ENCODE measurements around the gene RIN3.

DNA sequence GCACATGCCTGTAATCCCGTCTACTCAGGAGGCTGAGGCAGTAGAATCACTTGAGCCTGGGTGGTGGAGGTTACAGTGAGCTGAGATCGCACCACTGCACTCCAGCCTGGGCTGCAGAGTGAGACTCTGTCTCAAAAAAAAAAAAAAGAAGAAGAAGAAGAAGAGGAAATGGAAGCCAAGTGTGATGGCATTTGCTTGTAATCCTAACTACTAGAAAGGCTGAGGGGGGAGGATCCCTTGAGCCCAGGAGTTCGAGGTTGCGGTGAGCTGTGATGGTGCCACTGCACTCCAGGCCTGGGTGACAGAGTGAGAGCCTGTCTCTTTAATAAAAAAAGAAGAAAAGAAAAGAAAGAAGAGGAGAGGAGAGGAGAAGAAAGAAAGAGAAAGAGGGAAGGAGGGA, 182.8 kb downstream of the RIN3 start:
- TF ChIP-seq, protein P1, sequence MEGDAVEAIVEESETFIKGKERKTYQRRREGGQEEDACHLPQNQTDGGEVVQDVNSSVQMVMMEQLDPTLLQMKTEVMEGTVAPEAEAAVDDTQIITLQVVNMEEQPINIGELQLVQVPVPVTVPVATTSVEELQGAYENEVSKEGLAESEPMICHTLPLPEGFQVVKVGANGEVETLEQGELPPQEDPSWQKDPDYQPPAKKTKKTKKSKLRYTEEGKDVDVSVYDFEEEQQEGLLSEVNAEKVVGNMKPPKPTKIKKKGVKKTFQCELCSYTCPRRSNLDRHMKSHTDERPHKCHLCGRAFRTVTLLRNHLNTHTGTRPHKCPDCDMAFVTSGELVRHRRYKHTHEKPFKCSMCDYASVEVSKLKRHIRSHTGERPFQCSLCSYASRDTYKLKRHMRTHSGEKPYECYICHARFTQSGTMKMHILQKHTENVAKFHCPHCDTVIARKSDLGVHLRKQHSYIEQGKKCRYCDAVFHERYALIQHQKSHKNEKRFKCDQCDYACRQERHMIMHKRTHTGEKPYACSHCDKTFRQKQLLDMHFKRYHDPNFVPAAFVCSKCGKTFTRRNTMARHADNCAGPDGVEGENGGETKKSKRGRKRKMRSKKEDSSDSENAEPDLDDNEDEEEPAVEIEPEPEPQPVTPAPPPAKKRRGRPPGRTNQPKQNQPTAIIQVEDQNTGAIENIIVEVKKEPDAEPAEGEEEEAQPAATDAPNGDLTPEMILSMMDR (IDR thresholded peaks at IDR 0.05; ENCODE audit: low read length): no peak
- TF ChIP-seq EZH2 (optimal IDR thresholded peaks at IDR 0.05; ENCODE audit: low read depth, low read length): no peak
